NAMALWA (cell line): Measurements from ENCODE around the gene SSR4.

Experiments
- DNase-seq: peaks from one replicate; pipeline ENCODE4 v3.0.0-alpha.2; 2015; ENCODE audit warnings: low spot score

The SSR4 gene

DNA sequence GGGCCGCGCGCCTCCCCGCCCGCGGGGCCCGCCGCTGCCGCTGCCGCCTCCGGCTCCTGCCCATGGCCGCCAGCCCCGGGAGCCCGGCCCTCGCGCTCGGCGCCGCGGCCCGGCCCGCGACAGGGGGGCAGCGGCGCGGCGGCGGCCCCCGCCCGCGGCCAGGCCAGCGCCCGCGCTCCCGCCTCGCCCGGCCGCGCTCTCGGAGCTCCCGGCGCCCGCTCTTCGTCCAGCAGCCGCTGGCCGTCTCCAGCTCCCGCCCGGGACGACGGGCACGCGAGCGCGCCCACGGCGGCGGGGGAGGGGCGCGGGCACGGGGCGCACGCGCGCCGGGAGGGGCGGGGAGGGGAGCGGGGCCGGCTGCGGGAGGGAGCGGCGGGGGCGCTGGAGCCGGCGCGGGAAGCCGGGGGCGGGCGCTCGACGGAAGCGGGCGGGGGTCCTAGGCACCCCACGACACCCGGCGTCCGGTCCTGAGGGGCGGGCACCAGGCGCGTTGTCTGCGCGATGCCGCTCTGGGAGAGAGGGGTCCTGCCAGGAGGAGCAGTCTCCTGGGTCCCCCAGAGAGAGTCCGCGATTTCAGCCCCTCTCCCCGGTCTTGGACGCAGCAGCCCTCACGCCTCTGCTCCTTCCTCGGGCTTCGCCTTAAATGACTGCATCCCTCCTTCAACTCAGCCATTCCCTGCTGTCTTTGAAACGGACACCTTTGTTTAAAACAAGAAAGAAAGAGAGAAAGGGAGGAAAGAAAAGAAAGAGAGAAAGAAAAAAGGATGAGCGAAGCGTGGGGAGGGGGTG is 36.4 kb downstream of the SSR4 start:
- DNase-seq: no peak

DNA sequence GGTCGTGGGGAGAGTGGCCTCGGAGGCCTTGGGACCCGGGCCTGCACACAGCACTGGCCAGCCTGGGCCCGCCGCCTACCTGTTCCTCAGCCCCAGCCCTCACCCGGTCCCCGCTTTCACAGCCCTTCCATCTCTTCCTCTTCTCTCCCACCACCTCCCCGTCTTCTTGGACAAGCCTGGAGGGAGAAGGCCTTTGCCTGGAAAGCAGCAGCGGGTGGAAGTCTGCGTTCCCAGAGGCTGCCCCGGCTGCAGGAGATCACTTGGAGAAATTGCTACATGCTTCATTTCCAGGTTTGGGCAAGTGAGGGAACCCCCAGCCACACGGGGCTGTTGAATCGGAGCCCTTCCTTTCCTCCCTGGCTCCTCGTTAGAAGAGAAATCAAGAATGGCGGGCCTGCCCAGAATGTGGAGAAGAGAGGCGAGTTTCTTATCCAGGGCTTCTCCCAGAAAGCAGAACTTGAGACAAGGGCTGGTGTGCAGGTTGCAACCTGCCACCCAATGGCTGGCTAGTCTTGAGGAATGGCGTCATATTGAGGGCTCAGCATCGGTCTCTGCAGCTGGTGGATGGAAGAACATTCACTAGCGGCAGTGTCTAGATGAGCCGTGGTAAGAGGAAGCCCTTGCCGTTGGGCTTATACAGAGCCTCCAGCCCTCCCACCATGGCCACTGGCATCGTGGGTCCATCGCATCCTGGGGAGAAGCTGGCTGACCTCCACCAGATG is 37.1 kb downstream of the SSR4 start:
- DNase-seq: peak; percentile 15

DNA sequence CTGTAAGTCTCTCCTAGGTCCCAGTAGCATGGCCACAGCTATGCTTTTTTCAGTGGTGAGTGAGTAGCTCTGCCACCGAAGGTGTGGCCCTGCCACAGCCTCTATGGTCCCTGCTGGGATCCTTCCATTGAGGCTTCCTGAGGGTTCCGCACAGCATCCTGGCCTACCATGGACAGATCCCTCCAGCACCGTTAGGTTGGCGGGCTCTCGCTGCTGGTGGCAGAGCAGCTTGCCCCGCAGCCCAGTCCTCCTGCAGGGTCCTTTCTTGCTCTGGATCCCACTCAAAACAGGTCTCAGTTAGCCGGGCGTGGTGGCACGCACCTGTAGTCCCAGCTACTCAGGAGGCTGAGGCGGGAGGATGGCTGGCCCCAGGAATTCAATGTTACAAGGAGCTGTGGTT is 38.3 kb downstream of the SSR4 start:
- DNase-seq: no peak

DNA sequence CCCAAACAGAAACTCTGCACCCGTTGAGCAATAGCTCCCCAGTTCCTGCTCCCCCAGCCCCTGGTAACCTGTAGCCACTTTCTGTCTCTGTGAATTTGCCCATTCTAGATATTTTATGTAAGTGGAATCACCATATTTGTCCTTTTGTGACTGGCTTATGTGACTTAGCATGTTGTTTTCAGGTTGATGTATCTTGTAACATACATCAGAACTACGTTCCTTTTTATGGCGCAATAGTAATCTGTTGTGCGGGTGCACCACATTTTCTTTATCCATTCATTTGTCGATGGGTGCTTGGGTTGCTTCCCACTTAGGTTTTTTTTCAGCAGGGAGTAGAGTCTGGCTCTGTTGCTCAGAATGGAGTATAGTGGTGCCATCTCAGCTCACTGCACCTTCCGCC is 42.5 kb downstream of the SSR4 start:
- DNase-seq: no peak

DNA sequence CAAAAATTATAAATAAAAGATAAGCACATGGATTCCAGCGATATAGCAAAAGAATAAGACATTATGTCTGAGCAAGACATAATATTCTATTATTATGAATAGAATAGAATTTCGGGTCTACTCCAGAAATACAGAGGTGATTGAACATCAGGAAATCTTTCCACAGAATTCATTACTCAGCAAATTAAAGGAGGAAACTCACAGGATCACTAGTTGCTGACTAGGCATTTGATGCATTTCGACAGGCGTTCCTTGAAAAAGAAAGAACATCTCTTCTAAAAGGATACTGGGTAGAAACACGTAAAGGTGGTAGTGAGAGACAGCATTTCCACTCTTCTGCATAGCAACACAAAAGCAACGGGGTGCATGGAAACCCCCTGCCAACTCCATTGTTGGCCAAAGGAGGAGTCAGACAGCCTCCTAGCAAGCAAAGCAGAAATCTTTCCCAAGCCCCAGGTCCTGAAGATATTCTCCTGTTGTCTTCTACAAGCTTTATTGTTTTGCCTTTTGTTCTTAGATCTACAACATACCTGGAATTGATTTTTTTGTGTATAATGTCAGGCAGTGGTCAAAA is 50.1 kb downstream of the SSR4 start:
- no peak for DNase-seq

DNA sequence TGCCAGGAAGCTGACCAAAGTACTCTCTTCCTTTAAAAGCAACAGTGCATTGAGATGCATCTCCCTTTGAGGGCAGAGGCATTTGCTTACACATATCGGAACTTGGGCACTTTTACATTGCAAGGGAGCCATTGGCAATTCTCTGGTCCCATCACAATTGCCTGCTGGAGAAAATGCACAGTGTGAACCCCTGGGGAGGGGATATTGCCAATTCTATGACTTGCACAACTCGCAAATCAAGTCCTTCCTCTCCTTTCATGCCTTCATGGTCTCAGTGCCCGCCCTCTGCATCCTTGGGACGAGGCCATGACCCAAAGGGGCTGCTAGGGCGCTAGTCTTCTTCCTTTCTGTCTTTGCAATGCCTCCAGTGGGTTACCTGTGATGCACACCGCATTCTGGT is 50.7 kb downstream of the SSR4 start:
- DNase-seq: no peak

DNA sequence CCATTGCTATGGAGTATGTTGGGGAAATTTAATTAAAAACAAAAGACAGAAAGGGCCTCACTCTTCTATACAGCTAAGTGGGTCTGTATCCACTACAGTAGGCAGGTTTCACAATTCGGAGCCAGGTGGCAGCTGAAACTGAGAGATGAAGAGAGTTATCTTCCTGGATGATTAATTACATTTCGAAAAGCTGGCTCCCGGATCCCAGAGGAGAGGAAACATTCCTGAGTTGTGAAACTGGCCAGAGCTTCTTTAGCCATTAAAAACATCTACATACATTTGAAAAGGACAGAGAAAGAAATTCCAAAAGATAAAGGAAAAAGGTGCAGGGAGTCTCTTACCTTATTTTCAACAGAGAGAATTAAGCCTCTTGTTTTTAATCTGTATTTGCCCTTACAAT is 51.4 kb downstream of the SSR4 start:
- DNase-seq: no peak
